H9 (cell line): ENCODE data around the gene ARHGAP15. TPM values are rescaled to one million over a fixed set of nuclear protein-coding genes. Genes with fewer than 3 reads are reported as not detected.

Source experiments
- DNase-seq: peaks from one replicate; pipeline ENCODE4 v3.0.0-alpha.2; 2017
- H2AFZ ChIP-seq: one replicate; pipeline ENCODE4 v1.6.1; 2013; ENCODE audit warnings: mild to moderate bottlenecking, low read length, control low read depth, moderate library complexity
- H2AK5ac ChIP-seq: 2 replicates; pipeline ENCODE4 v1.6.1; 2013; ENCODE audit warnings: low read length, control low read depth, mixed read lengths; ENCODE audit not compliant: insufficient read length
- H2BK120ac ChIP-seq: one replicate; pipeline ENCODE4 v1.6.1; 2013; ENCODE audit warnings: low read depth, mild to moderate bottlenecking, low read length, control low read depth, inconsistent platforms; ENCODE audit not compliant: poor library complexity, severe bottlenecking
- H2BK12ac ChIP-seq: 2 replicates; pipeline ENCODE4 v1.6.1; 2013; ENCODE audit warnings: low read length, control low read depth, mixed read lengths, low read depth; ENCODE audit not compliant: insufficient read length
- H2BK15ac ChIP-seq: 2 replicates; pipeline ENCODE4 v1.6.1; 2013; ENCODE audit warnings: low read depth, low read length, control low read depth
- H2BK20ac ChIP-seq: one replicate; pipeline ENCODE4 v1.6.1; 2013; ENCODE audit warnings: low read depth, mild to moderate bottlenecking, low read length, control low read depth, inconsistent platforms; ENCODE audit not compliant: poor library complexity, severe bottlenecking
- H2BK5ac ChIP-seq: 2 replicates; pipeline ENCODE4 v1.6.1; 2013; ENCODE audit warnings: low read length, control low read depth, mixed read lengths; ENCODE audit not compliant: insufficient read length
- H3K14ac ChIP-seq: 2 replicates; pipeline ENCODE4 v1.6.1; 2013; ENCODE audit warnings: low read length, control low read depth; ENCODE audit not compliant: insufficient read depth
- H3K18ac ChIP-seq: 2 replicates; pipeline ENCODE4 v1.6.1; 2013; ENCODE audit warnings: low read depth, mild to moderate bottlenecking, mixed read lengths, low read length, control low read depth; ENCODE audit not compliant: insufficient read length
- H3K23ac ChIP-seq: 2 replicates; pipeline ENCODE4 v1.6.1; 2013; ENCODE audit warnings: low read length, control low read depth, mixed read lengths, low read depth; ENCODE audit not compliant: insufficient read length
- H3K23me2 ChIP-seq: 2 replicates; pipeline ENCODE4 v1.6.1; 2013; ENCODE audit warnings: low read depth, mild to moderate bottlenecking, mixed read lengths, low read length, control low read depth; ENCODE audit not compliant: insufficient read length, poor library complexity, severe bottlenecking
- H3K27ac ChIP-seq: 2 replicates; pipeline ENCODE4 v1.5.1; 2013; ENCODE audit warnings: low read length, control low read depth, mixed read lengths, low read depth; ENCODE audit not compliant: insufficient read length
- H3K27me3 ChIP-seq: 2 replicates; pipeline ENCODE4 v1.6.1; 2013; ENCODE audit warnings: low read length, control low read depth, inconsistent platforms; ENCODE audit not compliant: insufficient read depth
- H3K4ac ChIP-seq: 2 replicates; pipeline ENCODE4 v1.6.1; 2013; ENCODE audit warnings: low read depth, mild to moderate bottlenecking, control low read depth, inconsistent platforms, low read length, moderate library complexity
- H3K4me1 ChIP-seq: 2 replicates; pipeline ENCODE4 v1.6.1; 2013; ENCODE audit warnings: low read length, control low read depth, inconsistent platforms; ENCODE audit not compliant: insufficient read depth
- H3K4me2 ChIP-seq: 2 replicates; pipeline ENCODE4 v1.6.1; 2013; ENCODE audit warnings: low read length, control low read depth, mixed read lengths; ENCODE audit not compliant: insufficient read length, insufficient read depth
- H3K56ac ChIP-seq: 2 replicates; pipeline ENCODE4 v1.6.1; 2013; ENCODE audit warnings: low read depth, mild to moderate bottlenecking, mixed read lengths, low read length, control low read depth; ENCODE audit not compliant: insufficient read length
- H3K79me1 ChIP-seq: 2 replicates; pipeline ENCODE4 v1.6.1; 2013; ENCODE audit warnings: low read depth, mild to moderate bottlenecking, moderate library complexity, low read length, control low read depth, inconsistent platforms; ENCODE audit not compliant: insufficient read depth, poor library complexity, severe bottlenecking
- H3K79me2 ChIP-seq: 2 replicates; pipeline ENCODE4 v1.6.1; 2013; ENCODE audit warnings: low read length, control low read depth, inconsistent platforms; ENCODE audit not compliant: insufficient read depth
- H3K9ac ChIP-seq: 2 replicates; pipeline ENCODE4 v1.6.1; 2013; ENCODE audit warnings: low read length, control low read depth, mixed read lengths; ENCODE audit not compliant: insufficient read length; ENCODE audit errors: extremely low read depth
- H3K9me3 ChIP-seq: one replicate; pipeline ENCODE4 v1.6.1; 2013; ENCODE audit warnings: low read depth, low read length, inconsistent platforms; ENCODE audit not compliant: control insufficient read depth
- H3T11ph ChIP-seq: one replicate; pipeline ENCODE4 v1.6.1; 2013; ENCODE audit warnings: mild to moderate bottlenecking, low read length, control low read depth, inconsistent platforms
- H4K20me1 ChIP-seq: one replicate; pipeline ENCODE4 v1.6.1; 2013; ENCODE audit not compliant: control insufficient read depth, insufficient read length, insufficient read depth
- H4K5ac ChIP-seq: 2 replicates; pipeline ENCODE4 v1.6.1; 2013; ENCODE audit warnings: low read depth, mild to moderate bottlenecking, mixed read lengths, low read length, control low read depth; ENCODE audit not compliant: insufficient read length
- H4K8ac ChIP-seq: replicated peaks from 2 replicates; pipeline ENCODE4 v1.6.1; 2013; ENCODE audit warnings: low read length, control low read depth, mixed read lengths, low read depth; ENCODE audit not compliant: insufficient read length
- H4K91ac ChIP-seq: 2 replicates; pipeline ENCODE4 v1.6.1; 2013; ENCODE audit warnings: low read depth, mild to moderate bottlenecking, moderate library complexity, mixed read lengths, low read length, control low read depth; ENCODE audit not compliant: insufficient read length
- H3K27ac Mint-ChIP-seq, 3 experiments: 2 replicates in 2 of 3; 3 replicates in 1 of 3; pipeline ENCODE4 v1.8.0; 2020 to 2021; ENCODE audit warnings: mixed read lengths in 3 of 3, mild to moderate bottlenecking in 1 of 3, moderate library complexity in 1 of 3
- H3K27me3 Mint-ChIP-seq: 2 replicates; pipeline ENCODE4 v1.8.0; 2021; ENCODE audit warnings: low read depth, mild to moderate bottlenecking, moderate library complexity, mixed read lengths
- H3K36me3 Mint-ChIP-seq, 3 experiments: 2 replicates in 2 of 3; 3 replicates in 1 of 3; pipeline ENCODE4 v1.8.0; 2020 to 2021; ENCODE audit warnings: low read depth in 3 of 3, mixed read lengths in 3 of 3; ENCODE audit not compliant: insufficient read depth in 1 of 3
- H3K4me1 Mint-ChIP-seq, 2 experiments: 2 replicates each; pipeline ENCODE4 v1.8.0; 2020; ENCODE audit warnings: mixed read lengths in 2 of 2
- H3K4me3 Mint-ChIP-seq, 2 experiments: 2 replicates in 1 of 2; 3 replicates in 1 of 2; pipeline ENCODE4 v1.8.0; 2020 to 2021; ENCODE audit warnings: mild to moderate bottlenecking in 2 of 2, mixed read lengths in 2 of 2, moderate library complexity in 1 of 2
- H3K9me3 Mint-ChIP-seq, 2 experiments: 2 replicates in 1 of 2; 3 replicates in 1 of 2; pipeline ENCODE4 v1.8.0; 2020; ENCODE audit warnings: mild to moderate bottlenecking in 2 of 2, mixed read lengths in 2 of 2, moderate library complexity in 1 of 2
- whole genome bisulfite sequencing: extraction: QIAGEN DNeasy Blood & Tissue Kit; methylation state at CpG from one replicate; pipeline ENCODE4 v1.1.7; 2013; ENCODE audit warnings: missing lambda C conversion rate, low lambda C conversion rate, mixed read lengths; ENCODE audit not compliant: insufficient read length; ENCODE audit errors: extremely low coverage; 5-methylcytosine and 5-hydroxymethylcytosine counted together
- total RNA-seq: library from RNA; stranded (reverse); gene quantifications from 2 replicates; pipeline ENCODE4 v1.2.1, GENCODE V29; 2021
- TF ChIP-seq, protein P1 (sequence below): fragments of 200-600 bp; sonication (generic); conservative IDR thresholded peaks from 3 replicates; pipeline ENCODE4 v1.8.0; 2021; ENCODE audit warnings: antibody characterized with exemption, mild to moderate bottlenecking

The ARHGAP15 gene
- total RNA-seq, 1 experiment from 2014 or later: not detected

DNA sequence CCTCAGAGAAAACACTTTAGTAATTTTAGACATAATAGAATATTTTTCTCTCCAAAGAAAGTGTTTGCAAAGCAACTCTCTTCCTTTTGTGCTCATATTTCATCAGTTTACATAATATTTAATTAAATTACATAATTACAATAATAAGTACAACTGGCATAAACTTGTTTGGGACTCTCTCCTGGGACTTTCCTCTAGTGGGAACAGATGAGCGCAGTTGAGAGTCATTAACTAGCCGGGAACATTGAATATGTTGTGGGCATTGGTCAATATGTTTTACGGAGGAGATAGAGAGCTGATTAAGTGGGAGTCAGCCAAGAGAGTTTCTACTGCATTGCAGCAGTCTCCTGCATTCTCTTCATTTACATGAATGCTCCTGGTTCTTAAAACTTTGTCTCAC, 607.7 kb downstream of the ARHGAP15 start:
- no peaks in the 10 kb centered on the region for H3K27me3 ChIP-seq
- H3K23ac ChIP-seq: no peak overlapping the region
- Mint-ChIP-seq H3K4me1 (peaks cover 15% of the 10 kb centered on the region in 2 experiments), H3K9me3 (no peaks in the 10 kb centered on the region), H3K36me3 (no peaks in the 10 kb centered on the region), H3K27ac (no peak overlapping the region), H3K27me3 (no peaks in the 10 kb centered on the region), H3K4me3 (no peak overlapping the region)
- H4K8ac ChIP-seq: no peak overlapping the region
- H3K18ac ChIP-seq: no peak overlapping the region
- no peak overlapping the region for H2BK15ac ChIP-seq
- H3K79me2 ChIP-seq: no peaks in the 10 kb centered on the region
- no peak overlapping the region for H3K27ac ChIP-seq
- no peak overlapping the region for H3K4ac ChIP-seq
- no peak overlapping the region for H3K56ac ChIP-seq
- no peaks in the 10 kb centered on the region for H3K79me1 ChIP-seq
- no CpG with 5 or more reads among the region's 3 CpGs for WGBS
- no peak overlapping the region for H2BK5ac ChIP-seq
- H2AK5ac ChIP-seq: no peak overlapping the region
- no peak overlapping the region for H4K91ac ChIP-seq
- no peak for DNase-seq
- H3T11ph ChIP-seq: no peak overlapping the region
- H4K20me1 ChIP-seq: no peaks in the 10 kb centered on the region
- no peak overlapping the region for H2BK12ac ChIP-seq
- no peak overlapping the region for H2BK120ac ChIP-seq
- no peak overlapping the region for H3K9ac ChIP-seq
- TF ChIP-seq, protein P1, sequence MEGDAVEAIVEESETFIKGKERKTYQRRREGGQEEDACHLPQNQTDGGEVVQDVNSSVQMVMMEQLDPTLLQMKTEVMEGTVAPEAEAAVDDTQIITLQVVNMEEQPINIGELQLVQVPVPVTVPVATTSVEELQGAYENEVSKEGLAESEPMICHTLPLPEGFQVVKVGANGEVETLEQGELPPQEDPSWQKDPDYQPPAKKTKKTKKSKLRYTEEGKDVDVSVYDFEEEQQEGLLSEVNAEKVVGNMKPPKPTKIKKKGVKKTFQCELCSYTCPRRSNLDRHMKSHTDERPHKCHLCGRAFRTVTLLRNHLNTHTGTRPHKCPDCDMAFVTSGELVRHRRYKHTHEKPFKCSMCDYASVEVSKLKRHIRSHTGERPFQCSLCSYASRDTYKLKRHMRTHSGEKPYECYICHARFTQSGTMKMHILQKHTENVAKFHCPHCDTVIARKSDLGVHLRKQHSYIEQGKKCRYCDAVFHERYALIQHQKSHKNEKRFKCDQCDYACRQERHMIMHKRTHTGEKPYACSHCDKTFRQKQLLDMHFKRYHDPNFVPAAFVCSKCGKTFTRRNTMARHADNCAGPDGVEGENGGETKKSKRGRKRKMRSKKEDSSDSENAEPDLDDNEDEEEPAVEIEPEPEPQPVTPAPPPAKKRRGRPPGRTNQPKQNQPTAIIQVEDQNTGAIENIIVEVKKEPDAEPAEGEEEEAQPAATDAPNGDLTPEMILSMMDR: no peak
- H3K14ac ChIP-seq: no peak overlapping the region
- no peak overlapping the region for H4K5ac ChIP-seq
- no peak overlapping the region for H2AFZ ChIP-seq
- no peaks in the 10 kb centered on the region; the same call in 1 of the 2 replicates for H3K4me1 ChIP-seq
- no peak overlapping the region for H3K4me2 ChIP-seq
- no peaks in the 10 kb centered on the region for H3K9me3 ChIP-seq
- H3K23me2 ChIP-seq: no peaks in the 10 kb centered on the region
- no peak overlapping the region for H2BK20ac ChIP-seq
